Upper lobe of right lung (tissue), 1 donor: ENCODE data around the gene ALK. TPM values are rescaled to one million over a fixed set of nuclear protein-coding genes. Genes with fewer than 3 reads are reported as not detected.

ENCODE experiments used
- ATAC-seq: fragments of 200-7000 bp; cut with Tn5 transposase; one replicate; pipeline ENCODE4 v1.9.1; 2020; ENCODE audit warnings: mild to moderate bottlenecking, moderate library complexity
- DNase-seq: peaks from one replicate; pipeline ENCODE4 v3.0.0-alpha.2; 2020
- H3K27ac ChIP-seq: fragments of 200-600 bp; one replicate; pipeline ENCODE4 v1.8.0; 2022
- H3K27me3 ChIP-seq: fragments of 200-600 bp; one replicate; pipeline ENCODE4 v1.8.0; 2022; ENCODE audit warnings: mild to moderate bottlenecking
- H3K36me3 ChIP-seq: fragments of 200-600 bp; one replicate; pipeline ENCODE4 v1.8.0; 2022
- H3K4me1 ChIP-seq: fragments of 200-600 bp; one replicate; pipeline ENCODE4 v1.8.0; 2022
- H3K4me3 ChIP-seq: fragments of 200-600 bp; one replicate; pipeline ENCODE4 v1.8.0; 2022; ENCODE audit warnings: mild to moderate bottlenecking
- H3K9me3 ChIP-seq: fragments of 200-600 bp; one replicate; pipeline ENCODE4 v1.8.0; 2022
- intact Hi-C: fragments of 100-400 bp; cut with DNase I; formaldehyde crosslinking; loops from one replicate; pipeline ENCODE4 v1.11.0; 2022
- total RNA-seq: library from RNA; stranded (reverse); fragmentation: NEBNext Ultra II Directional; extraction: Animal tissue kit (Norgen Biotek cat#: 25700); gene quantifications from one replicate; pipeline ENCODE4 v1.2.1, GENCODE V29; 2021
- TF ChIP-seq, protein P1 (sequence below): fragments of 200-600 bp; IDR thresholded peaks from one replicate; pipeline ENCODE4 v1.8.0; 2022; ENCODE audit warnings: antibody characterized with exemption
- donor health status: DM: no; HTN: yes; CAD: no; lungs with severe emphysema.

ALK gene
- total RNA-seq, 1 donor from 2014 or later: not detected

DNA sequence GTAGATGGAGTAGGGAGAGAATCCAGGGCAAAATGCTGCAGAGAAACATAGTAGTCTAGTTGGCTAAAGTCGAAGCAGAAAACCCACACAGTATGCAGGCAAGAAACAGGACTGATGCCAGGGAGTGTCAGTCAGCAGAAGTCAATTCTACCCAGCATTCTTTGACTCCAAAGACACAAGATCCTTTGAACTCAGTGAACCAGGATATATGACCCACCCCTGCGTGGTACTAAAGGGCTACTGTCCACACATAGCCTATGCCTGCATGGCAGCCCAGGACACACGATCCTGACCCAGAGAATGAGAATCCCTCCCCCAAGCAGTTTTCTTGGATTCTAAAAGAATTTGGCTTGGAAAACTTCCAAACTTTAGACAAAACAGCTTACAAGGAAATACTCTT, 42.5 kb downstream of the ALK start:
- H3K9me3 ChIP-seq: no peaks in the 10 kb centered on the region
- no peaks in the 10 kb centered on the region for H3K27me3 ChIP-seq
- ATAC-seq (peak; percentile 45), DNase-seq (no peak)
- no peaks in the 10 kb centered on the region for H3K36me3 ChIP-seq
- no peaks in the 10 kb centered on the region for H3K4me1 ChIP-seq
- intact Hi-C loops: no loop called here
- TF ChIP-seq, protein P1, sequence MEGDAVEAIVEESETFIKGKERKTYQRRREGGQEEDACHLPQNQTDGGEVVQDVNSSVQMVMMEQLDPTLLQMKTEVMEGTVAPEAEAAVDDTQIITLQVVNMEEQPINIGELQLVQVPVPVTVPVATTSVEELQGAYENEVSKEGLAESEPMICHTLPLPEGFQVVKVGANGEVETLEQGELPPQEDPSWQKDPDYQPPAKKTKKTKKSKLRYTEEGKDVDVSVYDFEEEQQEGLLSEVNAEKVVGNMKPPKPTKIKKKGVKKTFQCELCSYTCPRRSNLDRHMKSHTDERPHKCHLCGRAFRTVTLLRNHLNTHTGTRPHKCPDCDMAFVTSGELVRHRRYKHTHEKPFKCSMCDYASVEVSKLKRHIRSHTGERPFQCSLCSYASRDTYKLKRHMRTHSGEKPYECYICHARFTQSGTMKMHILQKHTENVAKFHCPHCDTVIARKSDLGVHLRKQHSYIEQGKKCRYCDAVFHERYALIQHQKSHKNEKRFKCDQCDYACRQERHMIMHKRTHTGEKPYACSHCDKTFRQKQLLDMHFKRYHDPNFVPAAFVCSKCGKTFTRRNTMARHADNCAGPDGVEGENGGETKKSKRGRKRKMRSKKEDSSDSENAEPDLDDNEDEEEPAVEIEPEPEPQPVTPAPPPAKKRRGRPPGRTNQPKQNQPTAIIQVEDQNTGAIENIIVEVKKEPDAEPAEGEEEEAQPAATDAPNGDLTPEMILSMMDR: no peak
- H3K4me3 ChIP-seq: no peak overlapping the region
- H3K27ac ChIP-seq: no peak overlapping the region

GRCh38 chr2:29876374-29876773, 45.0 kb downstream of the ALK start:
- TF ChIP-seq, protein P1: no peak
- intact Hi-C loops: no loop called here
- no peak for DNase-seq
- Histone ChIP-seq H3K9me3 (no peaks in the 10 kb centered on the region), H3K27ac (no peak overlapping the region), H3K27me3 (no peaks in the 10 kb centered on the region), H3K36me3 (no peaks in the 10 kb centered on the region), H3K4me1 (no peaks in the 10 kb centered on the region), H3K4me3 (no peak overlapping the region)
- no peak for ATAC-seq

DNA sequence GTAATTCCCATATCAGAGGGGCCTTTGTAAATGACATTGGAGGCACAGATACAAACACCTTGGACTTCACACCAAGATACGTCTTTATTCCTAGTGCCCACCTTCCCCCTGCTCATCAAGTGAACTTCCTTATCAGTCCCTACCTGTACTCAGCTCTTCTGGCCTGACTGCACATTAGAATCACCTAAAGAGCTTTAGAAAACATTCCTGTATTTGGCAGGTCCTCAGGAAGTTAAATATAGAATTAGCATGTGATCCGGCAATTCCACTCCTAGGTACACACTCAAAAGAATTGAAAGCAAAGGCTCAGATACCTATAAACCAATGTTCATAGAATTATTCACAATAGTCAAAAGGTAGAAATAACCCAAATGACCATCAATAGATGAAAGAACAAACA, 46.6 kb downstream of the ALK start:
- H3K27ac ChIP-seq: no peak overlapping the region

GRCh38 chr2:29872870-29873269, 48.5 kb downstream of the ALK start:
- intact Hi-C loops: no loop called here
- Histone ChIP-seq H3K36me3 (no peaks in the 10 kb centered on the region), H3K4me3 (no peak overlapping the region), H3K4me1 (no peaks in the 10 kb centered on the region), H3K27me3 (no peaks in the 10 kb centered on the region), H3K9me3 (no peaks in the 10 kb centered on the region), H3K27ac (no peak overlapping the region)
- TF ChIP-seq, protein P1: no peak
- no peak for DNase-seq
- no peak for ATAC-seq

More for the DNA sequence above, 46.6 kb downstream of the ALK start:
- intact Hi-C loops: no loop called here
- Histone ChIP-seq H3K9me3 (no peaks in the 10 kb centered on the region), H3K36me3 (no peaks in the 10 kb centered on the region), H3K4me1 (no peaks in the 10 kb centered on the region), H3K27me3 (no peaks in the 10 kb centered on the region), H3K4me3 (no peak overlapping the region)
- ATAC-seq (peak; percentile 15), DNase-seq (no peak)
- TF ChIP-seq, protein P1: no peak

DNA sequence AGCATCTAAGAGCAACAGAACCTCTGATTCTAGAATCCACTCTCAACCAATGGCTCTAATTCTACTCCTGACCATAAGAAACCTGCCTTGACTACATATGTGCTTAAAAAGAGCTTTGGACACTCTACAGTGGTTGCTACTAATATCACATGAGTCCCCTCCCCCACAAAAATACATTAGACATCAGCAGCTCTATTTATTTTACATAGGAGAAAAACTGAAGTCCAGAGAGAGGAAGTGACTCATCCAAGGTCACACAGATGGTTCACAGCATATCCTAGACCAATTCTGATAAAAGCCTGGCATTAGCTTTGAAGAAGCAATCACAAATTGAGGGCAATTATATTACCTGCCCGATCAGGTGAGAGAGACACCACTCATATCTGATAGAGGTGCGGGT, 49.8 kb downstream of the ALK start:
- Histone ChIP-seq H3K27me3 (no peaks in the 10 kb centered on the region), H3K4me3 (no peak overlapping the region), H3K9me3 (no peaks in the 10 kb centered on the region), H3K4me1 (no peaks in the 10 kb centered on the region), H3K36me3 (no peaks in the 10 kb centered on the region), H3K27ac (no peak overlapping the region)
- DNase-seq (no peak), ATAC-seq (no peak)
- intact Hi-C loops: no loop called here
- TF ChIP-seq, protein P1: no peak

- Histone ChIP-seq H3K9me3 (no peaks in the 10 kb centered on the region), H3K27ac (no peak overlapping the region), H3K4me3 (no peak overlapping the region), H3K4me1 (no peaks in the 10 kb centered on the region), H3K36me3 (no peaks in the 10 kb centered on the region), H3K27me3 (no peaks in the 10 kb centered on the region)
- no peak for DNase-seq
- TF ChIP-seq, protein P1: no peak
- no peak for ATAC-seq
- intact Hi-C loops: no loop called here
Measured at GRCh38 chr2:29865512-29865911, 55.9 kb downstream of the ALK start.
